NCI-H2081 treated with DMSO at 0.1 percent for 48 hours (cell line): ENCODE measurements around the gene MFRP.

Experiments used
- DNase-seq: peaks from one replicate; lab custom pipeline; 2025; lab: John Stamatoyannopoulos, UW

Gene MFRP

DNA sequence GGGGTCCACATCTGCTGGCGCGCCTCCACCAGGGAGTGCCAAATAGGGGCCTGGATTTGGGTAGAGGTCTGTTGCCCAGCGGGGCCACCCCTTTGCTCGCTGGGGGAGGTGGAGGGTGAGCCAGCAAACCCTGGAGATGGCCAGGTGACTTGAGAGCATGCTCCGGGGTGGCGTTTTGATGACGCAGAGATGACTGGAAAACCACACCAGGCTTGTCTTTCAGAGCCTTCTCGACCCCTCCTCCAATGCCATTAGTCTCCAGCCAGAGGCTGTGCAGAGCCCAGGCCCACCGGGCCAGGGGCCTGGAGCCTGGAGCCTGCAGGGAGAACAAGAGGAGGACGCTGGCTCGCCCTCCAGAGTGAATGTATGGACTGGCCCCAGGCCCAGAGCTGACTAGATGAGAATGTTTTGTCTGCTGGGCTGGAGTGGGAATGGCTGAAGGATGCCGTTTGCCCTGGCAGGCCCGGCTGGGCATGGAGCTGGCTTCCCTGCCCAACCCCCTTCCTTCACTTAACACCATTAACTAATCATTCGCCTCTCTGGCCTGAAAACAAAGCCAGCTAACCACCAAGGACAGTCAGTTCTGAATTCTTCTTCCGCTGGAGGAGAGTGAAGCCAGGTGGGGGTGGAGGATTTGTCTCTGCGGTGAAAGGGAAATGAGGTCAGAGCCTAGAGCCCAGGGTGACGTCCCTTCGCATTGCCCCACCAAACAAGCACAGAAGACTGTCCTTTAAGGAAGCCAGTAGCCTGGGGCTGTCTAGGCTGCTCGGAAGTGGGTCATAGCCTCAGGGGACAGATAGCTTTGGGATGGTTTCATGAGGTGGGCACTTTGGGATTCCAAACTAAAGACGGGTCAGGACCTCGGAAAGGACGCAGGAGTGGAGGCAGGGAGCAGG is 28.0 kb downstream of the MFRP start:
- DNase-seq: no peak

- no peak for DNase-seq
Observed at GRCh38 chr11:119317592-119318239, 28.8 kb downstream of the MFRP start.

DNA sequence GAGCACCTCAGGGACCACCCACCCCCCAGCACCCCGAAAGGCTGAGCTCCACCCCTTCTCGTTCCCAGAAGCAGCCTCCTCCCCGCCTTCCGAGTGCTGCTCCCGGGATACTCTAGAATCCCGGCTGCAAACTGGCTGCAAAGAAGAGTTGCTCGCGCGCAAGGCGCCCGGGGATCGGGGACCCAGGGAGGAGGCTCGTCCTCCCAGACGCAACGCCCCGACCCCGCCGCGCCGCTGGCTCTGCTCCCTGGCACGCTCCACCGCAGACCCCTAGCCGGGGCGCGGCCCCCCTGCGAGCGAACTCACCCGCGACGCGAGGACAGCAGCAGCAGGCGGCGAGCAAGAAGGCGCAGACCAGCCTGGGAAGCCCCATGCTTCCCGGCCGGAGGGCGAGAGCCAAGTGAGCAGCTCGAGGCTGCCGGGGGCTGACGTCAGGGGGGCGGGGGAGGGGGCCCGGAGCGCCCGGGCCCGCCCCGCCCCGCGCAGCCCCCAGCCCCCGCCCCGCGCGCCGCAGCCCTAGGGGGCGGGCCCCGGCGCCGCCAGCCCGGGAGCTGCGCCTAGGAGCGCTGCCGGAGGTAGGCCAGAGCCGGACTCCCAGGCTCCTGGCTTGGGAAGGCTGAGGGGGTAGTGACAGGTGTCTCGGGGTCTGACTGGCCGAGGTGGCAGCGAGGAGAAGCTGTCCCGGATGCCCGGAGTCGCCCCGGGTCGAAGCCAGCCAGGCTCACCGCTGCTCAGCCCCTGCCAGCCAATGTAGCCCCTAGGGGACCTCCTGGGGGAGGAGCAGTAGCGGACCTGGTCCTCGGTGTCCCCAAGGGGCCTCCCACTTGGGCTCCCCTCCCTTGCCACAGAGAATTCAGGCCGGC is 29.5 kb downstream of the MFRP start, which contains the start of gene MCAM:
Gene MCAM, minus strand, starts transcription at position 402 of the 863 bp plus-strand sequence. Its CDS starts 29 bp downstream, at position 373.
- no peak for DNase-seq

- DNase-seq: peak; percentile 21
Observed at GRCh38 chr11:119316016-119316728, 30.3 kb downstream of the MFRP start.

DNA sequence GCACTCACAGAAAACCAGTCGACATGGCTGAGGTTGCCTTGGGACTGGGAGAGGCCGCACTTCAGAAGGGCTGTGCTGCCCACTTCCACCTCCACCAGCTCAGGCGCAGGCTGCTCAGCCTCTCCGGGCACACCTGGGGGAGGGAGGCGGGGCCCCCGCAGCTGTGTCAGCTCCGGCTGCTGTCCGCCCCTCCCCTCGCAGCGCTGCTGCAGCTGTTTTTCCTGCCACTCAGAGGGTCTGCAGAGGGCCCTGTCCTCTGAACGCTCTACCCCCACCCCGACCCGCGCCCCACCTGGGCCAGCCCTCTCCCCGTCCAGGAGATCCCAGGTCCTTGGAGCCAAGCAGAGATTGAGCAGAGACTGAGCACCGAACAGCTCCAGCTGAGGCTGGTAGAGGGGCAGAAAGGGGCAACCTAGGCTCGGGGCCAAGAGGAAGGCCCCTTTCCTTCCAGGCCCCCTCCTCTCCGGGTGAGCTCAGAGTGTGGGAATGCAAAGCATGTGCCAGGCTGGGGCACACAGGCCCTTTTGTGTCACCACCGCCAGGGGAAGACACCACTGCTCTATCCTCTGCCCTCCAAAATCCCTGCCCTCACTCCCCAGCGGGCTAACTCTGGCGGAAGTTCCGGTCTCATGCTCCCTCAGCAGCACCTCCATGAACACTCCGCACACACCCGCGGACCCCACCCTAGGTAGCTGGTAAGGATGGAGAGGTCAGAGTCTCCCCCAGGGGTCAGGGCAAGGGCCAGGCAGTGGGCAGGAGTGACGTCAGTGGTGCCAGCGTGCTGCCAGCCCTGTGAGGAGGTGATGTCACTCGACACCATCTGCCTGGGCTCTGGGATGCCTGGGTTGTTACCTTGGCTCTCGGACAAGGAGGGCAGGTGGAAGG is 31.1 kb downstream of the MFRP start:
- no peak for DNase-seq

GRCh38 chr11:119314726-119315125 is 31.8 kb downstream of the MFRP start:
- no peak for DNase-seq

DNA sequence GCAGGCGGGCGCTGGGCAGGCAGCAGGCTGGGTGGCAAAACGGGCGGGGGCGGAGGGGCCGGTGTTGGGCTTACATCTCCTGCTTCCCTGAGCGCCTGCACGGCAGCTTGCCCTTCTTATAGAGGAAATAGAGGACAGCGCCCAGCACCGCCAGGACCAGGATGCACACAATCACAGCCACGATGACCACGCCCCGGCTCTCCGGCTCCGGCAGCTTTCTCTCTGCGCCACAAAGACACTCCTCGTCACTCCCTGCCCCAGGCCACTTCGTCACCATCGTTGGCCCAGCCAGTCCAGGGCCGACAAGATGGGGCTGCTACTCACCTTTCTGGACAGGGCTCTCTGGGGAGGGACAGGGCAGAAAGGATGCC is 35.8 kb downstream of the MFRP start:
- DNase-seq: no peak

GRCh38 chr11:119309953-119310681 is 36.4 kb downstream of the MFRP start:
- DNase-seq: no peak

DNA sequence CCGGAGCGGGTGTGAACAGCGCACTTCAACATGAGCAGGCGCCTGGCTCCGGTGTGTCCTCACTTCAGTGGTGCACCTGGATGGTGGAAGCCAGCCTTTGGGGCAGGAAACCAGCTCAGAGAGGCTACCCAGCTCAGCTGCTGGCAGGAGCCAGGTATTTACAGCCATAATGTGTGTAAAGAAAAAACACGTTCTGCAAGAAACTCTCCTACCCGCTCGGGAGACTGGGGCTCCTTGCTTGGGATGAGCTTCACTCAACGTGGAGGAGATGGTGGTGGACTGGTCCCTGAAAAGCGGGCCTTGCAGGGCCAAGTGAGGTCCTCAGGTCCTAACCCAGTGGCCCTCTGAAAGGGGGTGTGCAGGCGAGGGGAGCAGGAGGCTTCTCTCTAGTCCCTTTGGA is 37.1 kb downstream of the MFRP start:
- DNase-seq: no peak

DNA sequence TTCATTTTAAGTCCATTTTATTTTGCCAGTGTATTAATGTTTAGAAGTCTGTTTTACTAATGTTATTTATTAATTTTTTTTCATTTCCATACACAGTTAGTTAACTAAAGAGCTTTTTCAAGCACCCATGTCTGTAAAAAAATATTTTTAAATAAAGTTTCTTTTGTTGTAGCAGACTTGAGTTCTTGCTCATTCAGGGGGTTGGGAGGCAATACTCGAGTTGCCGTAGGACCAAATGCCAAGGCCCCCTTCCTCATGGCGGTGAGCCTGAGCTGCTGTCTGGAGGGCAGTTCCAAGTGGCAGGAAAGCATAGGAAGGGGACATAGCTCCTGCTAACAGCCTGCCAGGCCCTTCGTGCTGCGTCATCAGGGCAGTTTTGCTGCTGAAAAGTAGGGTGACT is 38.5 kb downstream of the MFRP start:
- no peak for DNase-seq

- DNase-seq: no peak
Observed at GRCh38 chr11:119307219-119307618, 39.3 kb downstream of the MFRP start.

GRCh38 chr11:119306373-119306890 is 40.1 kb downstream of the MFRP start:
- no peak for DNase-seq

DNA sequence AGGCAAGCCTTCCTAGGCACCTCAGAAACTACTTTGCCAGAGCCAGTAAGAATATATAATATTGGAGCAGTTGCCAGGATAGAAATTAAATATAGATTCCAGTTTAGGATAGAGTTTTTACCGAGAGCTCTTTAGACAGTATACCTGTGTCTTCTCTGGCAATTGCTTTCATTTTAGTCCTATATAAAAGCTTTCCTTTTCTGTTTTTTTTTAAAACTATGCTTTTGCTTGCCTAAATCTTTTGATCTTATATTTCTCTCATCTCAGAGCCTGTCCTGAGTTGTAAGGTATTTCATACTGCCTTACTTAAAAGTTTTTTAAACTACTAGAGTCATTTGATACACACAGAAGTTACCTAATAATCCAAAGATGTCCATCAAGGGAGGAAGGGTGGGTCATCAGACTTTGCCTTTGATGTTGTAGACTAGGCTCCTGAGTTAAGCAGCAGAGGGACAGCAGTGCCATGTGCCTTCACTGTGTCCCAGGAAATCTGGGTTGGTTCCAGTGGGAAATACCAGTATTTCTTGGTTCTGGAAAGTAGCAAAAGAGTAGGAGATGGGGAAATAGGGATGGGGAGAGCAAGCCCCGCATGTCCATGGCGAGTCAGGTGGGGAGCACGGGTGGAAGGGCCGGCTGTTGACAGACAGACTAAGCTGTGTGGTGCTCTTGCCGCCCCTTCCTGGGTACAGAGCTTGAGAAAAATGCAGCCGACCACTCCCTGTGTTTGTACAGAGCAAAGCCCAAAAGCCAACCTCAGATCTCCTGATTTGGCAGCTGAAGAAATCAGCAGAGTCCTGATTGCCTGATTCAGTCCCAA is 40.7 kb downstream of the MFRP start:
- DNase-seq: no peak

DNA sequence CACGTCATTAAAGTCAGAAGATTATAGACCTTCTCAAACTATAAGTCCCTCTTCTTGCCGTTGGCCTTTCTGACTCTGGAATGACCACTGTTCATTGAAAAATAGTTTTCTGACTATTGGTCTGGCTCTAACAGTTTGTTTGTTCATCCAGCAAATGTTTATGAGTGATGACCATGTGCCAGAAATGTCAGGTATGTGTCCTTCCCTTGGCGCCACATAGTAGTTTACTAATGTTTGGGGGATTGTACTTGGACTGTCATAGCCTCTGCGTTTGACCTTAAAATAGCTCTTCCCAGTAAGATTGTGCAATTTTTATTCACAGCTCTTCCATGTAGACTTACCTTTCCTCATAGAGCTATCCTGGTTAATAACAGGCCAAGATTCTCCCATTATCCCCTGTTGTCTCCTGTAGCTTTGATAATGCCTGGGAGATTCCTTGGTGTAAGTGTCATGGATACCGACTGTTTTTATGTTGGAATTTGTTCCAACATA is 43.2 kb downstream of the MFRP start:
- DNase-seq: no peak

DNA sequence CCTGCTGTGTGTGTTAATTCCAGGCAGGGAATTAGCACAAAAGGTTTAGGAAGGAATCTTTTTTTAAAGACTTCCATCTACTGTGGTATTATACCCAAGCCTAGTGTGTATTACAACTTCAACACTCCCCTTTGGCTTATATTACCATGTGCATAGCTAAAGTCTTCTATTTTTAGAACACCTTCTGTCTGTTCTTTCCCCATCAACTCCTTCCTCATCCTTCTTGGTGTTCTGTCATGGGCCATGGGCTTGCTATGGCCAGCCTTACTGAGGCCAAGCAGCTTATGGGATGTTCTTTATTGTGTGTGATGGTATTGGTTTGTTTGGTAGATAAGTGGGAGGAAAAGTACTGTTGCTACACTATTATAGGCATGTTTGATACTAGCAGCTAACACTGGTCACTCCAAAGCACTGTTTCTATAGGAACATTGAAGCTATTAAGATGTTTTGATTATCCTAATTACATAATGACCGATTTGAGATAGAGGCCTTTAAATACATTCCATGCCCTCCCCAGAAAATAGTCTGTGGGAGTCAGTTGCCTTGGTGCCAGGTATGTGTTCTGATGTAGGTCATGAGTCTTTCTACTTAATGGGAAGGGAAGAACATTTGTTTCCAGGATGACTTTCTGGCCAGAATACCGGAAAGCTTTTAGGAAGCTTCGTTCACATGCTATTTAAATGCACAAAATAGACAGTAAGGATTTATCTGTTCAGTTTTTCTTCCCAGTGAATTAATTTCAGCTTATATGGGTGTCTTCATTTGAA is 46.1 kb downstream of the MFRP start:
- no peak for DNase-seq

DNA sequence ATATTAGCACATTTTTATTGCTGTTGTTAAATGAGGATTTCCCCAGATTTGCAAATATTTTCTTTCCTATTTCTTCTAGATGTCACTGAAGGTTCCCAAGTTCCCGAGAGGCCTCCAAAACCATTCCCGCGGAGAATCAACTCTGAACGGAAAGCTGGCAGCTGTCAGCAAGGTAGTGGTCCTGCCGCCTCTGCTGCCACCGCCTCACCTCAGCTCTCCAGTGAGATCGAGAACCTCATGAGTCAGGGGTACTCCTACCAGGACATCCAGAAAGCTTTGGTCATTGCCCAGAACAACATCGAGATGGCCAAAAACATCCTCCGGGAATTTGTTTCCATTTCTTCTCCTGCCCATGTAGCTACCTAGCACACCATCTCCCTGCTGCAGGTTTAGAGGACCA is 47.1 kb downstream of the MFRP start:
- no peak for DNase-seq

GRCh38 chr11:119298726-119299125 is 47.8 kb downstream of the MFRP start:
- no peak for DNase-seq

- DNase-seq: no peak
Observed at GRCh38 chr11:119297938-119298337, 48.6 kb downstream of the MFRP start.
